Measurements from ENCODE around the gene KCNQ1. TPM values are rescaled to one million over a fixed set of nuclear protein-coding genes. Genes with fewer than 3 reads are reported as not detected.

The KCNQ1 gene
- total RNA-seq, 1 donor from 2014 or later = 6.0 TPM

GRCh38 chr11:2788168-2789071, 343.6 kb downstream of the KCNQ1 start:
- intact Hi-C loops (cut with micrococcal nuclease) = no loop called here

GRCh38 chr11:2789331-2789730, 344.5 kb downstream of the KCNQ1 start:
- intact Hi-C loops (cut with micrococcal nuclease) = no loop called here

- intact Hi-C loops (cut with micrococcal nuclease) = no loop called here
Observed at GRCh38 chr11:2789791-2790567, 345.2 kb downstream of the KCNQ1 start.

GRCh38 chr11:2790568-2790921, 345.7 kb downstream of the KCNQ1 start:
- intact Hi-C loops (cut with micrococcal nuclease) = no loop called here

- intact Hi-C loops (cut with micrococcal nuclease) = no loop called here
Observed at GRCh38 chr11:2791139-2791520, 346.3 kb downstream of the KCNQ1 start.

GRCh38 chr11:2791521-2792380, 346.9 kb downstream of the KCNQ1 start:
- intact Hi-C loops (cut with micrococcal nuclease) = no loop called here

- intact Hi-C loops (cut with micrococcal nuclease) = no loop called here
Observed at GRCh38 chr11:2792381-2793250, 347.8 kb downstream of the KCNQ1 start.

- intact Hi-C loops (cut with micrococcal nuclease) = no loop called here
Observed at GRCh38 chr11:2793701-2794045, 348.9 kb downstream of the KCNQ1 start.

- intact Hi-C loops (cut with micrococcal nuclease) = no loop called here
Observed at GRCh38 chr11:2794046-2794967, 349.5 kb downstream of the KCNQ1 start.

GRCh38 chr11:2794968-2795322, 350.1 kb downstream of the KCNQ1 start:
- intact Hi-C loops (cut with micrococcal nuclease) = no loop called here

- intact Hi-C loops (cut with micrococcal nuclease) = no loop called here
Observed at GRCh38 chr11:2795491-2795991, 350.7 kb downstream of the KCNQ1 start.

- intact Hi-C loops (cut with micrococcal nuclease) = no loop called here
Observed at GRCh38 chr11:2796091-2796490, 351.3 kb downstream of the KCNQ1 start.

GRCh38 chr11:2796508-2797113, 351.8 kb downstream of the KCNQ1 start:
- intact Hi-C loops (cut with micrococcal nuclease) = no loop called here

- intact Hi-C loops (cut with micrococcal nuclease) = no loop called here
Observed at GRCh38 chr11:2797121-2797711, 352.4 kb downstream of the KCNQ1 start.

GRCh38 chr11:2797741-2798361, 353.0 kb downstream of the KCNQ1 start:
- intact Hi-C loops (cut with micrococcal nuclease) = no loop called here

- intact Hi-C loops (cut with micrococcal nuclease) = no loop called here
Observed at GRCh38 chr11:2798951-2799761, 354.3 kb downstream of the KCNQ1 start.

- intact Hi-C loops (cut with micrococcal nuclease) = no loop called here
Observed at GRCh38 chr11:2799881-2800654, 355.3 kb downstream of the KCNQ1 start.

Measured in T-helper 2 cell treated with Interferon-gamma antibody and Interleukin-4, amounts not matched to agents 100 ng/mL and 5 ng/mL, for 36 hours (primary cell).